HG03469 (cell line): ENCODE results near the gene GMIP.

Experiments used
- ATAC-seq: cut with Tn5 transposase; IDR thresholded peaks from one replicate; pipeline ENCODE4 v1.9.1; 2021; ENCODE audit warnings: mild to moderate bottlenecking, moderate library complexity, moderate number of reproducible peaks; ENCODE audit not compliant: unreplicated experiment

The GMIP gene

DNA sequence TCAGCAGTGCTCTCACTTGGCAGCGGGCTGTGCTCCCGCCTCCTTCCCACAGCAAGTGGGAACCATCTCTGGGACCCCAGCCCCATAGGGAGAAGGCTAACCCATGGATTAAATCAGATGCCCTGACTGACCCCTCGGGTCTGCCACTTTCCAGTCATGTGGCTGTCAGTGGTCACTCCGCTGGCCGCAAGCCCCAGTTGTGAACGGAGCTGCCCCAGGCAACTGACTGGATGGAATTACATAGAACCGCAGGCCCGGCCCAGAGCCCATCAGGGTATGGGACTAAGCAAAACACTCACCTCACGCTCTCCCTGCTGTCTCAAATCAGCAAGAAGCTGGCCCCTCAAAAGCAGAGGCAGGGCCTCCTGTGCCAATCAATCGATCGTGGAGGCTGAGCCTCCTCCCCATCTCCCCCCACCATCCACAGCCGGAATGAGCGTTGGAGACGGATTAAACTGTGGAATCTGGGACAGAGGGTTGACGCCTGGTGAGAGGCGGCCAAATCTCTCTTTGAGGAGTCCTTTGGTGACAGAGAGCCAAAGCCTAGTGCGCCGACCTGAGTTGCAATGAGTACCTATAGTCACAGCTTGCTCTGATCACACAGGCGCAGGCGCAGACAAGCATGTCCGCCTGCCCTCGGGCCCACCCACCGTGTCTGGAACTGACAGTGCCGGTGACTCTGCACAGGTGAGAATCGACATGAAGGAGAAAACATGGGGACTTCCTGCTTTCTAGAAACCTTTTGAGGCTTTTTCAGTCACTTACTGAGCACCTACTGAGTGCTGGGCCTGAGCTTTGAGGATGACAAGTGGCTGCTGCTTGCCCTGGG lies 63.7 kb downstream of the GMIP start:
- ATAC-seq = no peak
